Upper lobe of left lung (tissue), 6 donors: ENCODE results near the gene UTP25. TPM values are rescaled to one million over a fixed set of nuclear protein-coding genes. Genes with fewer than 3 reads are reported as not detected.

Experiments
- ATAC-seq, 2 donors: fragments of 200-7000 bp; cut with Tn5 transposase; one replicate each; pipeline ENCODE4 v1.9.1; 2022; ENCODE audit warnings: mild to moderate bottlenecking in 2 of 2, moderate library complexity in 2 of 2; ENCODE audit not compliant: low FRiP score in 2 of 2
- DNase-seq, 2 donors: peaks; one replicate each; pipeline ENCODE4 v3.0.0-alpha.2; 2019 to 2020
- H3K27ac ChIP-seq, 4 donors: fragments of 200-600 bp; sonication (generic); one replicate each; pipeline ENCODE4 v1.5.1; 2016 to 2019
- H3K27me3 ChIP-seq, 4 donors: fragments of 200-600 bp; sonication (generic); one replicate each; pipeline ENCODE4 v1.5.1; 2017 to 2019
- H3K36me3 ChIP-seq, 4 donors: fragments of 200-600 bp; sonication (generic); one replicate each; pipeline ENCODE4 v1.5.1; 2016 to 2019
- H3K4me1 ChIP-seq, 4 donors: fragments of 200-600 bp; sonication (generic); one replicate each; pipeline ENCODE4 v1.5.1; 2018 to 2019
- H3K4me3 ChIP-seq, 4 donors: fragments of 200-600 bp; sonication (generic); one replicate each; pipeline ENCODE4 v1.5.1; 2017 to 2019; ENCODE audit warnings: mild to moderate bottlenecking in 2 of 4, moderate library complexity in 1 of 4
- H3K9me3 ChIP-seq, 4 donors: fragments of 200-600 bp; sonication (generic); one replicate each; pipeline ENCODE4 v1.5.1; 2018 to 2019
- EP300 ChIP-seq, 4 donors: sonication (generic); formaldehyde crosslinking; IDR thresholded peaks; one replicate each; pipeline ENCODE4 v1.5.1; 2017; ENCODE audit warnings: antibody characterized with exemption in 4 of 4, control low read depth in 2 of 4
- POLR2A ChIP-seq, 4 donors: fragments of 450-650 bp; IDR thresholded peaks; one replicate each; pipeline ENCODE4 v1.5.1; 2016 to 2017; ENCODE audit warnings: antibody characterized with exemption in 4 of 4, mild to moderate bottlenecking in 2 of 4
- POLR2AphosphoS5 ChIP-seq, 2 donors: sonication (generic); formaldehyde crosslinking; IDR thresholded peaks; one replicate each; pipeline ENCODE4 v1.5.1; 2017; ENCODE audit warnings: antibody characterized with exemption in 2 of 2
- WGBS, 2 donors: methylation state at CpG; one replicate each; pipeline ENCODE4 v1.1.5; 2017 to 2018; 5-methylcytosine and 5-hydroxymethylcytosine counted together
- total RNA-seq, 6 donors: library from RNA; depleted of rRNA in 4 of 6; stranded (reverse); fragments of >200 nt in 4 of 6; gene quantifications; one replicate each; pipeline versions ENCODE4 v1.1.0 to v1.2.1, GENCODE V29; 2016 to 2021
- TF ChIP-seq, protein P1 (sequence below), 6 experiments: fragments of 450-650 bp in 4 of 6; fragments of 200-600 bp in 2 of 6; sonication (generic) in 2 of 6; IDR thresholded peaks; one replicate each; pipeline ENCODE4 v1.5.1; 2016 to 2019; ENCODE audit warnings: antibody characterized with exemption in 6 of 6
- donor health status: DM: no; HTN: no; CAD: no; lungs with moderate emphysema.
- donor health status: DM: no; HTN: yes; CAD: no; lungs with severe emphysema.

UTP25 gene
- total RNA-seq, 6 donors from 2014 or later: 2.4 to 9.4 (median 7.9) TPM

DNA sequence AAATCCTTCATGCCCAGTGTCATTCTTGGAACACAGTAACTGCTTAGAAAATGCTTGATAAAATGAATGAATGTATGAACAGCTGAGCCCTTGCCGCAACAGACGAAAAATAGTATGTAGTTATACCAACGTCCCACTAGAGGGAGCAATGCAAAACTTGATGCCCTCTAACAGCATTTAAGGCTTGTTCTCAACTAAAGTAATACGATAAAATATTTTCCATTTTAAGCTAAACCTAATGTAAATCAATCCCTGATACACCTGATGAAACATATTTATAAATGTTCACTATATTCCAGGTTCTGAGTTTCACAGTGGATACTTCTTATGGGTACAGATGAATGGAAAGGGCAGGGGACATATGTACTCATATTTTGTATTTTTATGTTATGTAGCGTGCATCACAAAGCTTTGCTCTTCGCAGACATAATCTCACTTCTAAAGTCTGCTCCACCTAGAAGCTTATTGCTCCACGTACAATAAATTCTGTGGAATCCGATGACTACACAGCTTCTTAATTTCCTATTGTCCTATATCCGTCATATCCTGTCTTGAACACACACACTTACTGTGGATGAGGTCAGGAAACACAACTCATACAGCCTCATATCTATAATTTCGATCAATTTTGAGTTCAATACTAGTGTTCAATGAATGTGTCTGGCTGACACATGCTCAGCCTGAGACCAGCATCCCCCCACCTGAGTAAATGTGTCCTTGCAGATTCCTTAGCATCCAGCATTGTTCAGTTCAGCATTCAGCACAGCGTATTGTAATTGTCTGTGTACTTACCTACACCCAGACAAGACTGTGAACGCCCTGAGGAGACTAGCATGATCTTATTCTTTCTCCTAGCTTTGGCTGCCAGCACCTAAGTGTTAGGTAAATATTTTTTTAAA is 4.4 kb upstream of the UTP25 start:
- DNase-seq (no peak), ATAC-seq (peak; percentile 54 to 63)
- Histone ChIP-seq H3K36me3 (no peaks in the 10 kb centered on the region), H3K27ac (no peak overlapping the region), H3K4me1 (peaks cover 0 to 17% (median 10%) of the 10 kb centered on the region in 4 donors), H3K27me3 (no peaks in the 10 kb centered on the region), H3K9me3 (no peaks in the 10 kb centered on the region), H3K4me3 (no peak overlapping the region)
- 33 to 36% methylated on average over 12 of the region's 12 CpGs for WGBS, 2 donors
- no peak for TF ChIP-seq EP300 (IDR thresholded peaks at IDR 0.05)
- TF ChIP-seq, protein P1, sequence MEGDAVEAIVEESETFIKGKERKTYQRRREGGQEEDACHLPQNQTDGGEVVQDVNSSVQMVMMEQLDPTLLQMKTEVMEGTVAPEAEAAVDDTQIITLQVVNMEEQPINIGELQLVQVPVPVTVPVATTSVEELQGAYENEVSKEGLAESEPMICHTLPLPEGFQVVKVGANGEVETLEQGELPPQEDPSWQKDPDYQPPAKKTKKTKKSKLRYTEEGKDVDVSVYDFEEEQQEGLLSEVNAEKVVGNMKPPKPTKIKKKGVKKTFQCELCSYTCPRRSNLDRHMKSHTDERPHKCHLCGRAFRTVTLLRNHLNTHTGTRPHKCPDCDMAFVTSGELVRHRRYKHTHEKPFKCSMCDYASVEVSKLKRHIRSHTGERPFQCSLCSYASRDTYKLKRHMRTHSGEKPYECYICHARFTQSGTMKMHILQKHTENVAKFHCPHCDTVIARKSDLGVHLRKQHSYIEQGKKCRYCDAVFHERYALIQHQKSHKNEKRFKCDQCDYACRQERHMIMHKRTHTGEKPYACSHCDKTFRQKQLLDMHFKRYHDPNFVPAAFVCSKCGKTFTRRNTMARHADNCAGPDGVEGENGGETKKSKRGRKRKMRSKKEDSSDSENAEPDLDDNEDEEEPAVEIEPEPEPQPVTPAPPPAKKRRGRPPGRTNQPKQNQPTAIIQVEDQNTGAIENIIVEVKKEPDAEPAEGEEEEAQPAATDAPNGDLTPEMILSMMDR (IDR thresholded peaks at IDR 0.05): peak; percentile 51 to 72 (median 60)

DNA sequence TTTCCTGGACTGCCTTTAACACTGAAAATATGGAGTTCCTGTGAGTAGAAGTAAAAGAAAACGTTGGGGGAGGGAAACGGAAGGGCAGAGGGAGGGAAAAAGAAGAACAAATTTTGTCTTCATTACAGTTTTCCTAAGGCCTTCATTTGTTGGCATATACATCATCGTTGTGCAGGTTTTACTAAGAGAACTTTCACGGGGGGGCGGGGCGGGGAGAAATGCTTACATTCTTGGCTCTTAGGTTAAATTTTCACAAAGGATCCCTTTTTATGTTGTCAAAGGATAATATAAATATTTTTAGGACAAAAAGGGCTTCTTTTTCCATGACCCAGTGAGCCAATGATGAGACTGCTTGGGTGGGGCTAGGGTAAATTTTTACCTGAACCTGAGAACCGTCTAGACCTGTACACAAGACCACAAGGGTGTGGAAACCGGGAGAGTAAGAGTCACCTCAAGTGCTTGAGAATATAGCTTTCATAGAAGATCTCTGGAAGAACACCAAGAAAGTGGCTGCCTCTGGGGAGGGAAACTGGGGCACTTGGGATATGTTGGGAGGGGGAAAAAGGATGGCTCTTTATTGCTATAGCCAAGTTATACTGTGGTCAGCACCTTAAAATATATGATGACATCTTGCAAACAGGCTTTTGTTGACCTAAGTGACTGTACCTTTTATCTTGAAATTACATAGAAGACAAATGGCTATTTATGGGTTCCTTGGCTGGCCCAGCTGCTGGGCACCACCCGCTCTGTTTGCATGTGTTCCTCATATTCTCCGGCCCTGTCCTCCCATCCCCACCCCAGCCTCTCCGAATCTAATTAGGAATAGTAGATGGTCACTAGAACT is 2.0 kb upstream of the UTP25 start:
- no peak overlapping the region for H3K27ac ChIP-seq
- no peaks in the 10 kb centered on the region for H3K9me3 ChIP-seq
- TF ChIP-seq POLR2A (IDR thresholded peaks at IDR 0.05): no peak
- TF ChIP-seq EP300 (IDR thresholded peaks at IDR 0.05): no peak
- no peak for TF ChIP-seq POLR2AphosphoS5 (IDR thresholded peaks at IDR 0.05)
- TF ChIP-seq, protein P1 (IDR thresholded peaks at IDR 0.05): no peak
- H3K27me3 ChIP-seq: no peaks in the 10 kb centered on the region
- H3K4me1 ChIP-seq: peaks cover 7 to 32% (median 16%) of the 10 kb centered on the region in 4 donors
- peaks cover 0 to 2% (median under 1%) of the 10 kb centered on the region in 4 donors for H3K36me3 ChIP-seq
- WGBS, 2 donors: 70 to 76% methylated on average over 11 of the region's 11 CpGs
- H3K4me3 ChIP-seq: no peak overlapping the region
- ATAC-seq (no peak), DNase-seq (no peak)

DNA sequence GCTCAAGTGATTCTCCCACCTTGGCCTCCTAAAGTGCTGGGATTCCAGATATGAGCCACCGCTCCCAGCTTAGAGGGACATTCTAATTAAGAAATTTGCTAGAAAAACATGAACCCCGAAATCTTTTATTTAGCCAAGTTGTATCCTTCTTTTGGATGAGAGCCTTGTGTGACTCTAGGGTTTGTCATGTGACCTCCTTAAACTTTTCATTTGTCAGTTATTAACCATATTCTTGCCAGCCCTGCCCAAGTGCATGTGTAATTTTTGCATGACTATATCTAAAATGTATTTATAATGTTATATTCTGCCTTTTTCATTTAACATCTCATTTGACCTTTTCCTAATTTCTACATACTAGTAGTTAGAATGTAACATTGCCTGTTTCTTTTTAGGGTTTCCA is 1.9 kb downstream of the UTP25 start:
- peaks cover 22 to 39% (median 28%) of the 10 kb centered on the region in 4 donors for H3K36me3 ChIP-seq
- DNase-seq (no peak), ATAC-seq (no peak)
- H3K4me3 ChIP-seq: no peak overlapping the region
- H3K4me1 ChIP-seq: peaks cover 7 to 18% (median 11%) of the 10 kb centered on the region in 4 donors
- TF ChIP-seq POLR2AphosphoS5 (IDR thresholded peaks at IDR 0.05) (no peak), POLR2A (IDR thresholded peaks at IDR 0.05) (no peak), EP300 (IDR thresholded peaks at IDR 0.05) (no peak)
- TF ChIP-seq, protein P1 (IDR thresholded peaks at IDR 0.05): no peak
- H3K27ac ChIP-seq: no peak overlapping the region
- no peaks in the 10 kb centered on the region for H3K9me3 ChIP-seq
- WGBS, 2 donors: 80 to 86% methylated on average over 2 of the region's 2 CpGs
- H3K27me3 ChIP-seq: no peaks in the 10 kb centered on the region

DNA sequence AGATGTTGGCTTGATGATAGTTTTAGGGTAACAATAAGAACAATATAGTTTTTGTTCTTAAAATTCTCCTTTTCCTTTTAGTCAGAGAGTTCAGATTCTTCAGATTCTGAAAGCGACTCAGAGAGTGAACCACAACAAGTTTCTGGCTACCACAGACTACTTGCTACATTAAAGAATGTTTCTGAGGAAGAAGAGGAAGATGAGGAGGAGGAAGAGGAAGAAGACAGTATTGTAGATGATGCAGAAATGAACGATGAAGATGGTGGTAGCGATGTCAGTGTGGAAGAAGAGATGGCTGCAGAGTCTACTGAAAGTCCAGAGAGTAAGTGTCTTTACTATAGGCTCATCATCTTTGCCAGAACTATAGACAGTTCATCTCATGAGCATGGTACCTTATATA is 3.0 kb downstream of the UTP25 start:
- H3K27me3 ChIP-seq: no peaks in the 10 kb centered on the region
- no peaks in the 10 kb centered on the region for H3K9me3 ChIP-seq
- WGBS, 2 donors: 84 to 87% methylated on average over 3 of the region's 3 CpGs
- TF ChIP-seq POLR2A (IDR thresholded peaks at IDR 0.05) (no peak), EP300 (IDR thresholded peaks at IDR 0.05) (no peak)
- TF ChIP-seq, protein P1 (IDR thresholded peaks at IDR 0.05): no peak
- ATAC-seq (no peak), DNase-seq (no peak)
- no peak overlapping the region for H3K4me3 ChIP-seq
- H3K27ac ChIP-seq: no peak overlapping the region
- H3K36me3 ChIP-seq: peaks cover 24 to 49% (median 34%) of the 10 kb centered on the region in 4 donors
- peaks cover 7 to 18% (median 11%) of the 10 kb centered on the region in 4 donors for H3K4me1 ChIP-seq
